ENCODE data around the gene EFHD1.
"Not testable (repeated sequence)": the region's sequence is repeated elsewhere in the genome, so short reads cannot be mapped to it uniquely, and the experiment has no call there.

Gene EFHD1

GRCh38 chr2:232655392-232655791 lies 22.0 kb downstream of the EFHD1 start:
- no peak for DNase-seq

GRCh38 chr2:232658217-232658785 lies 24.9 kb downstream of the EFHD1 start:
- DNase-seq, result no peak

GRCh38 chr2:232659359-232659758 lies 26.0 kb downstream of the EFHD1 start:
- no peak for DNase-seq

- DNase-seq, result no peak
Measured at GRCh38 chr2:232662486-232663260, 29.3 kb downstream of the EFHD1 start.

GRCh38 chr2:232666051-232666805 lies 32.8 kb downstream of the EFHD1 start:
- no peak for DNase-seq

GRCh38 chr2:232667989-232668583 lies 34.7 kb downstream of the EFHD1 start:
- DNase-seq, result no peak

GRCh38 chr2:232668805-232669444 lies 35.5 kb downstream of the EFHD1 start:
- peak in 1 of 2 experiments; percentile 9 for DNase-seq

GRCh38 chr2:232672588-232672987 lies 39.2 kb downstream of the EFHD1 start:
- no peak for DNase-seq

GRCh38 chr2:232674491-232674890 lies 41.1 kb downstream of the EFHD1 start:
- no peak for DNase-seq

GRCh38 chr2:232675381-232675780 lies 42.0 kb downstream of the EFHD1 start:
- DNase-seq, result no peak

GRCh38 chr2:232680006-232680405 lies 46.6 kb downstream of the EFHD1 start:
- DNase-seq, result no peak

GRCh38 chr2:232681527-232681926 lies 48.1 kb downstream of the EFHD1 start:
- DNase-seq, result no peak

GRCh38 chr2:232683368-232683767 lies 50.0 kb downstream of the EFHD1 start:
- no peak for DNase-seq

GRCh38 chr2:232685391-232685790 lies 52.0 kb downstream of the EFHD1 start:
- not testable (repeated sequence) for DNase-seq

GRCh38 chr2:232687382-232688160 lies 54.2 kb downstream of the EFHD1 start:
- DNase-seq, result no peak

- DNase-seq, result no peak
Measured at GRCh38 chr2:232688201-232688600, 54.8 kb downstream of the EFHD1 start.

- DNase-seq, result no peak
Measured at GRCh38 chr2:232689152-232689910, 55.9 kb downstream of the EFHD1 start.

- not testable (repeated sequence) for DNase-seq
Measured at GRCh38 chr2:232691117-232691516, 57.7 kb downstream of the EFHD1 start.

GRCh38 chr2:232693344-232693743 lies 59.9 kb downstream of the EFHD1 start:
- DNase-seq, result no peak

- no peak for DNase-seq
Measured at GRCh38 chr2:232696609-232697058, 63.2 kb downstream of the EFHD1 start.
